GM12865 (cell line): ENCODE data around the gene TARS3.
A peak's percentile ranks its signal among the peaks of the same experiment; 100 is the strongest.

ENCODE experiments used
- DNase-seq: peaks from one replicate; pipeline ENCODE4 v3.0.0; 2010; ENCODE audit warnings: low read depth
- H3K4me3 ChIP-seq: 2 replicates; pipeline ENCODE4 v1.5.1; 2011; ENCODE audit warnings: mild to moderate bottlenecking, low read depth, low read length, control low read depth
- TF ChIP-seq, protein P1 (sequence below): IDR thresholded peaks from 2 replicates; pipeline ENCODE4 v1.5.1; 2011; ENCODE audit warnings: low read length, control low read depth, low read depth, inconsistent platforms; ENCODE audit not compliant: insufficient read depth; ENCODE audit errors: missing control alignments

The TARS3 gene

DNA sequence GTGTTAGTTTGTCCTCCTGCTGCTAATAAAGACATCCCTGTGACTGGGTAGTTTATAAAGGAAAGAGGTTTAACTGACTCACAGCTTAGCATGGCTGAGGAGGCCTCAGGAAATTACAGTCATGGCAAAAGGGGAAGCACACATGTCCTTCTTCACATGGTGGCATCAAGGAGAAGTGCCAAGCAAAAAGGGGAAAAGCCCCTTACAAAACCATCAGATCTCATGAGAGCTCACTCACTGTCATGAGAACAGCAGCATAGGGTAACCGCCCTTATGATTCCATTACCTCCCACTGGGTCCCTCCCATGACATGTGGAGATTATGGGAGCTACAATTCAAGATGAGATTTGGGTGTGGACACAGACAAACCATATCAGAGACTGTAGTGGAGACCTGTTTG lies 99.1 kb downstream of the TARS3 start:
- TF ChIP-seq, protein P1, sequence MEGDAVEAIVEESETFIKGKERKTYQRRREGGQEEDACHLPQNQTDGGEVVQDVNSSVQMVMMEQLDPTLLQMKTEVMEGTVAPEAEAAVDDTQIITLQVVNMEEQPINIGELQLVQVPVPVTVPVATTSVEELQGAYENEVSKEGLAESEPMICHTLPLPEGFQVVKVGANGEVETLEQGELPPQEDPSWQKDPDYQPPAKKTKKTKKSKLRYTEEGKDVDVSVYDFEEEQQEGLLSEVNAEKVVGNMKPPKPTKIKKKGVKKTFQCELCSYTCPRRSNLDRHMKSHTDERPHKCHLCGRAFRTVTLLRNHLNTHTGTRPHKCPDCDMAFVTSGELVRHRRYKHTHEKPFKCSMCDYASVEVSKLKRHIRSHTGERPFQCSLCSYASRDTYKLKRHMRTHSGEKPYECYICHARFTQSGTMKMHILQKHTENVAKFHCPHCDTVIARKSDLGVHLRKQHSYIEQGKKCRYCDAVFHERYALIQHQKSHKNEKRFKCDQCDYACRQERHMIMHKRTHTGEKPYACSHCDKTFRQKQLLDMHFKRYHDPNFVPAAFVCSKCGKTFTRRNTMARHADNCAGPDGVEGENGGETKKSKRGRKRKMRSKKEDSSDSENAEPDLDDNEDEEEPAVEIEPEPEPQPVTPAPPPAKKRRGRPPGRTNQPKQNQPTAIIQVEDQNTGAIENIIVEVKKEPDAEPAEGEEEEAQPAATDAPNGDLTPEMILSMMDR, result no peak
- no peak for DNase-seq
- H3K4me3 ChIP-seq, result no peak overlapping the region

DNA sequence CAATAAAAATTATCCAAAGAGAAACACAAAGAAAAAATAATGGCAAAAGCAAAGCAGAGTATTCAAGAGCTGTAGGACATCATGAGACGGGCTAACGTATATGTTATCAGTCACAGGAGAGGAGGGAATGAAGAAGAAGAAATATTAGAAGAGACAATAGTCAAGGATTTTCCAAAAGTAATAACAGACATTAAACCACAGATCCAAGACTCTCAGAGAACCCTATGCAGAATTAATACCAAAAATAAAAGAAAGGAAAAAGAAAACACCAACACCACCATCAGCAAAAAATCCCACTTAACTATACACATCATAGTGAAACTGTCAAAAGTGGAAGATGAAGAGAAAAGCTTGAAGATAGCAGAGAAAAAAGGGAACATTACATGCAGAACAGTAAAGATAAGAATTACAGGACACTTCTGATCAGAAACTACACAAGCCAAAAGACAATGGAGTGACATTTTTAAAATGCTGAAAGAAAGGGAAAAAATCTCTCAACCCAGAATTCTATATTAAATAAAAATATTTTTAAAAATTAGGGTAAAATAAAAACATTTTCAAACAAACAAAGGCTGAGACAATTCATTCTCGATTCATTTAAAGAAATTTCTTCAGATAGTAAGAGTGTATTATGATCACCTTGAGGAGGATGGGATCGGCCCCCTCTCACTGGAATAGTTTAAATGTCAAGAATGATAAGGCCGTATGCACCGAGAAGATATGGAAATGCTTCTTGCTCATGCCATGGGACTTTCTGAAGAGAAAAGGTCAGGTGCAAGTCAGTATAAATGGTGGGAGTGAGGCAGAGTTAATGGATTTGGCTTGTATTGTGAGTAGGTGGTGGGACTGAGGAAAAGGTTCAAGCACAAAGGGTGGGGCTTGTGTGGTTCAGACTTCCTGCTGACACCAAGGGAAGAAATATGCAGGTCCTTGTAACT lies 100.6 kb downstream of the TARS3 start:
- TF ChIP-seq, protein P1, result no peak
- no peak for DNase-seq
- H3K4me3 ChIP-seq, result no peak overlapping the region

DNA sequence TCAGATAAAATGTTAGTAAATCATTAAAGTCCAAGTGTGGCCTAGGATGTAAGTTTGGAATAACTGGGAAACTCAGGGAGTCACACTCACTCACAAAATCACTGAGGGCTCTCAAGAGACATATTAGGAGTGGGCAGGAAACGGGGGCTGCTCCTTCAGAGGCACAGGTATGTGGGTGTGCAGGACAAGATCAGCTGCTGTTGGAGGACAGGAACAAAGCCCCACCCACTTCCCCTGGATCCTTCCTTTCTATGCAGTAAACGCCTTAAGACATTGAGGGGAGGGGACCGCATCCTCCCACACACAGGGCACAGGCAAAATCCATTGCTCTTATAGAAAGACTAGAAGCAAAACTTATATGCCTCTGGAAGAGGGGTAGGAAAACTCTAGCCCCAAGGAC lies 102.3 kb downstream of the TARS3 start:
- TF ChIP-seq, protein P1, result no peak
- H3K4me3 ChIP-seq, result no peak overlapping the region
- no peak for DNase-seq

- TF ChIP-seq, protein P1, result no peak
- peak; percentile 21 for DNase-seq
- no peak overlapping the region for H3K4me3 ChIP-seq
These were observed 103.6 kb downstream of the TARS3 start for GRCh38 chr15:101620671-101621070.

GRCh38 chr15:101619615-101619865 lies 104.7 kb downstream of the TARS3 start:
- DNase-seq, result no peak
- no peak overlapping the region for H3K4me3 ChIP-seq
- TF ChIP-seq, protein P1, result no peak

- DNase-seq, result no peak
- TF ChIP-seq, protein P1, result no peak
- no peak overlapping the region for H3K4me3 ChIP-seq
These were observed 105.2 kb downstream of the TARS3 start for GRCh38 chr15:101618851-101619614.
